Measurements from ENCODE around the gene SALL1.

The SALL1 gene

DNA sequence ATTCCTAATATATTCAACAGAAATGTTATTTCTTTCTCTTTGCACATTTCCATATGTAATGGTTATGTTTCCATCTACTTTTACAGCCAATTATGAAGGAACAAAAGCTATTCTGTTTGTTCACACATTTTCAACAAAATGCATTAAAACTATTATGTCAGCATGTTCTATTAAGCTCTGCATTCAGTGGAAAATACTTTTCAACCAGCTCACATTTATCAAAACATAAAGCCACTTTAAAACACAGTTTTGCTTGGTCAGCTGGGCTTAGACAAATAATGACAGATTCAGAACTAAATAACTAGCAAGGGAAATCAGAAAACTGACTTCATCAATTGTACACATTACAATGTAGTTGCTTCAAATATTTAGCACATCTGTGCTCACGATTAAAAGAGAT lies 6.9 kb downstream of the SALL1 start:
- Histone ChIP-seq H3K4me3 (ENCODE audit: low read depth, low read length) (peak overlapping the region; percentile 86), H3K36me3 (peaks cover 85% of the 10 kb centered on the region), H3K27ac (peak overlapping the region; percentile 98), H3K9me3 (ENCODE audit: severe bottlenecking) (no peaks in the 10 kb centered on the region), H3K27me3 (ENCODE audit: insufficient read depth, low read depth, severe bottlenecking) (no peaks in the 10 kb centered on the region)
- no peak for TF ChIP-seq CTCF (IDR thresholded peaks at IDR 0.05; ENCODE audit: low read depth, low read length)
- no peak for DNase-seq

DNA sequence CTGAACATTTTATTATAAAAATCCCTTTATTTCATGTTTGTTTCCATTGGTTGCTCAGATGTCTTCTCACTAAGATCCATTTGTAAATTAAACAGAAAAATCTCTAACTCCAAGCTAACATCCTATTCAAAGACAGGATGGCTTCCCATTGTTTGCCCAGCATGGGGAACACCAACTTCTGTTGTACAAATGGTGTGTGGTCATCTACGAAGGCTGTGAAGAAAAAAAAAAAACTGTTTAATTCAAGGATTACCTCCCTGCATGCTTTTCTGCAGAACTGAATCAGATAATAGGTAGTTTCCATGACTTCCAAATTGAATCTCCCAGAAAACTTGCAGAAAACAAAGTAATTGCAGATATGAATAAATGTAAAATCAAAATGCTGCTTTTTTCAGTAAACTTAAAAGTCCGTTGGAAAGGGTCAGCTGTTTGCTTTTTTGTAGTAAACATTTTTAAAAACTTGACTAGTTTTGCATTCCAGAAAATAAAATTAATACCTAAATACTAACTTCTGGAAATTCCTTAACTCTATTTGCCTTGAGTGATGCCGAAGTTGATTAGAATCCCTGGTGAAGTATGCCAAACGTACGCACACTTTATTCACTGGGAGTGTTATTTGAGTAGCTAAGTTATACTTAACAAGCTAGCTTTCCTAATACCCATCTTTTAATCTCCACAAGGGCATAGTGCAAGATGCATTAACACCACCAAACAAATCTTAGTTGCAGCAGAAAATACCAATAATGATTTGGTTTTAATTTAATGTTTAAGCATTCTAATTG lies 7.7 kb downstream of the SALL1 start:
- H3K36me3 ChIP-seq, result peaks cover 85% of the 10 kb centered on the region
- H3K4me3 ChIP-seq (ENCODE audit: low read depth, low read length), result no peak overlapping the region
- no peak for TF ChIP-seq CTCF (IDR thresholded peaks at IDR 0.05; ENCODE audit: low read depth, low read length)
- peak overlapping the region; percentile 98 for H3K27ac ChIP-seq
- no peak for DNase-seq
- no peaks in the 10 kb centered on the region for H3K9me3 ChIP-seq (ENCODE audit: severe bottlenecking)
- no peaks in the 10 kb centered on the region for H3K27me3 ChIP-seq (ENCODE audit: insufficient read depth, low read depth, severe bottlenecking)

GRCh38 chr16:51141541-51141940 lies 9.5 kb downstream of the SALL1 start:
- H3K36me3 ChIP-seq, result peaks cover 85% of the 10 kb centered on the region
- H3K27ac ChIP-seq, result peak overlapping the region; percentile 63
- no peaks in the 10 kb centered on the region for H3K27me3 ChIP-seq (ENCODE audit: insufficient read depth, low read depth, severe bottlenecking)
- H3K4me3 ChIP-seq (ENCODE audit: low read depth, low read length), result peak overlapping the region; percentile 15
- TF ChIP-seq CTCF (IDR thresholded peaks at IDR 0.05; ENCODE audit: low read depth, low read length), result no peak
- no peaks in the 10 kb centered on the region for H3K9me3 ChIP-seq (ENCODE audit: severe bottlenecking)
- no peak for DNase-seq

DNA sequence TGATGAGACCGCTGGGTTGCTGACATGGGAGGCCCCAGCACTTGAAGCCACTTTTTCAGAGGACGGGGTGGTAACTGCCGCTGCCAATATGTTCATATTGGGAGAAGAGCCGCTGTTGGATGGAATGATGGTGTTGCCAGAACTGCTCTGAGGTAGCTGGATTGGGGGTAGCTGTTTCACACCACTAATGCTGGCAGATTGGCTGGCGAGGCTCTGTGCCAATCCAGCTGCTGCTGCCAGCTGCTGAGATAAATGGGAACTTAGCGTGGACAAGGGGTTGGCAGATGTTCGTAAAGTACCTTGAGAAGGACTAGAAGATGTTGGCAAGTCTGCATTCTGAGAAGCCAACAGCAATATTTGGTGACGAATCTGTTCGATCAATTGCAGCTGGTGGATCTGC lies 10.0 kb downstream of the SALL1 start:
- TF ChIP-seq CTCF (IDR thresholded peaks at IDR 0.05; ENCODE audit: low read depth, low read length), result no peak
- peak overlapping the region; percentile 15 for H3K4me3 ChIP-seq (ENCODE audit: low read depth, low read length)
- peak overlapping the region; percentile 63 for H3K27ac ChIP-seq
- no peaks in the 10 kb centered on the region for H3K27me3 ChIP-seq (ENCODE audit: insufficient read depth, low read depth, severe bottlenecking)
- H3K9me3 ChIP-seq (ENCODE audit: severe bottlenecking), result no peaks in the 10 kb centered on the region
- H3K36me3 ChIP-seq, result peaks cover 85% of the 10 kb centered on the region
- no peak for DNase-seq

DNA sequence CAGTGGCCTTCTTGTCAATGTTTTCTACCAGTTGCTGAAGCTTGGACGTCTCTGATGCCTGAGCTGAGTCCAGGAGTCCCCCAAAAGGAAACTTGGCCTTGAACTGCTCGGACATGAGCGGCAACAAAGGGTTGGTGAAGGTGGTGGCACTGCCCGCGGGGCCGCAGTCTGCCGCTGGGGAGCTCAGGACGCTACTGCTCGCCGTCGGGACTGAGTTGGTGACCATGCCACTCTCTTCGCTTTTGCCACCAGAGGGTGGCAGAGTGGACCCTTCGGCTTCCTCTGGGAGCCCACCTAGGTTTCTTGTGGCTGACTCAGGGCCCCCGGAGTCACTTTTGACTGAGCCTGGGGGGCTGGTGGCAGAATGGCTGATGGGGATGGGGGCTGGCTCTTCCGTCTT lies 11.0 kb downstream of the SALL1 start:
- Histone ChIP-seq H3K4me3 (ENCODE audit: low read depth, low read length) (peak overlapping the region; percentile 0; the same call in 1 of the 2 replicates), H3K27me3 (ENCODE audit: insufficient read depth, low read depth, severe bottlenecking) (no peaks in the 10 kb centered on the region), H3K36me3 (peaks cover 88% of the 10 kb centered on the region), H3K27ac (peak overlapping the region; percentile 63), H3K9me3 (ENCODE audit: severe bottlenecking) (no peaks in the 10 kb centered on the region)
- DNase-seq, result no peak
- peak; percentile 25; the same call in 1 of the 2 replicates for TF ChIP-seq CTCF (IDR thresholded peaks at IDR 0.05; ENCODE audit: low read depth, low read length)
